Nephron (organoid): ENCODE measurements around the gene KANSL1.

Experiments used
- H3K27ac Mint-ChIP-seq, 3 experiments: 2 replicates each; pipeline ENCODE4 v1.8.0; 2020; ENCODE audit warnings: mixed read lengths in 3 of 3, mild to moderate bottlenecking in 2 of 3, moderate library complexity in 1 of 3
- H3K27me3 Mint-ChIP-seq: 2 replicates; pipeline ENCODE4 v1.8.0; 2021; ENCODE audit warnings: low read depth, mild to moderate bottlenecking, moderate library complexity, mixed read lengths
- H3K36me3 Mint-ChIP-seq: 2 replicates; pipeline ENCODE4 v1.8.0; 2020; ENCODE audit warnings: low read depth, mixed read lengths
- H3K4me1 Mint-ChIP-seq: 2 replicates; pipeline ENCODE4 v1.8.0; 2020; ENCODE audit warnings: mixed read lengths
- H3K4me3 Mint-ChIP-seq, 3 experiments: 2 replicates each; pipeline ENCODE4 v1.8.0; 2020; ENCODE audit warnings: mild to moderate bottlenecking in 3 of 3, mixed read lengths in 3 of 3, moderate library complexity in 2 of 3
- H3K9me3 Mint-ChIP-seq: 2 replicates; pipeline ENCODE4 v1.8.0; 2020; ENCODE audit warnings: mixed read lengths
- CTCF ChIP-seq, 3 experiments: fragments of 200-600 bp; sonication (generic); IDR thresholded peaks; one replicate each; pipeline ENCODE4 v1.5.0; 2021; ENCODE audit warnings: antibody characterized with exemption in 3 of 3; ENCODE audit not compliant: unreplicated experiment in 3 of 3

Gene KANSL1

GRCh38 chr17:46060461-46060860, 132.8 kb downstream of the KANSL1 start:
- no peaks in the 10 kb centered on the region for H3K9me3 Mint-ChIP-seq
- TF ChIP-seq CTCF (IDR thresholded peaks at IDR 0.05; ENCODE audit: unreplicated experiment in 3 of 3), result no peak
- H3K36me3 Mint-ChIP-seq, result peaks cover 69% of the 10 kb centered on the region
- H3K27ac Mint-ChIP-seq, result peak overlapping the region in 1 of 3 experiments; percentile 53
- H3K4me1 Mint-ChIP-seq, result peaks cover 31% of the 10 kb centered on the region
- no peaks in the 10 kb centered on the region for H3K27me3 Mint-ChIP-seq
- H3K4me3 Mint-ChIP-seq, result no peak overlapping the region

- no peaks in the 10 kb centered on the region for H3K27me3 Mint-ChIP-seq
- no peaks in the 10 kb centered on the region for H3K9me3 Mint-ChIP-seq
- no peak for TF ChIP-seq CTCF (IDR thresholded peaks at IDR 0.05; ENCODE audit: unreplicated experiment in 3 of 3)
- H3K36me3 Mint-ChIP-seq, result peaks cover 68% of the 10 kb centered on the region
- peaks cover 28% of the 10 kb centered on the region for H3K4me1 Mint-ChIP-seq
- no peak overlapping the region for H3K4me3 Mint-ChIP-seq
- peak overlapping the region in 1 of 3 experiments; percentile 87 for H3K27ac Mint-ChIP-seq
Observed at GRCh38 chr17:46059486-46059885, 133.7 kb downstream of the KANSL1 start.

GRCh38 chr17:46057366-46057765, 135.9 kb downstream of the KANSL1 start:
- Mint-ChIP-seq H3K9me3 (no peaks in the 10 kb centered on the region), H3K36me3 (peaks cover 69% of the 10 kb centered on the region), H3K27ac (peak overlapping the region in 2 of 3 experiments; percentile 62 to 87), H3K4me1 (peaks cover 24% of the 10 kb centered on the region), H3K4me3 (no peak overlapping the region), H3K27me3 (no peaks in the 10 kb centered on the region)
- no peak for TF ChIP-seq CTCF (IDR thresholded peaks at IDR 0.05; ENCODE audit: unreplicated experiment in 3 of 3)

DNA sequence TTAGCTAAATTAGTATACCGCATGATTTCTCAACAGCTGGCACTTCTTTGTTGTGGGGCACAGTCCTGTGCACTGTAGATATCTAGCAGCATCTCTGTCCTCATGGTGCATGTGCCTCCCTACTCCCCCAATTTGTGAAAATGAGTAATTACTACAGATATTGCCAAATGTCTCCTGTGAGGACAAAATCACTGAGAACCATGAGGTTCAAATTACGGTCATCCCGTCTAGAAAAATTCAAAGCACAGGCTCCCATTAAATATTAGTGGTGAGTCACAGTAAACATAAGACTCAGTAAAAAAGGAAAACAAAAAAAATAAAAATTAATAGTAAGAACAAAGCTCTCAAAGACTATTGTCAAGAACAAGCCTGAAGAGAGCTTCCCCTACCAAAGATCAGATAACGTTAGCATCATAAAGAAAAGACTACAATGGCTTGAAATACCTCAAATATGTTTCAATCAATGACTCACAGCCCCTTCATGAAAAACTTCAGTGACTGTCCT, 136.4 kb downstream of the KANSL1 start:
- Mint-ChIP-seq H3K4me3 (no peak overlapping the region), H3K27ac (peak overlapping the region in 1 of 3 experiments; percentile 62), H3K36me3 (peaks cover 71% of the 10 kb centered on the region), H3K9me3 (no peaks in the 10 kb centered on the region), H3K27me3 (no peaks in the 10 kb centered on the region), H3K4me1 (peaks cover 26% of the 10 kb centered on the region)
- no peak for TF ChIP-seq CTCF (IDR thresholded peaks at IDR 0.05; ENCODE audit: unreplicated experiment in 3 of 3)

- Mint-ChIP-seq H3K36me3 (peaks cover 77% of the 10 kb centered on the region), H3K27ac (no peak overlapping the region), H3K27me3 (no peaks in the 10 kb centered on the region), H3K4me1 (peaks cover 28% of the 10 kb centered on the region), H3K4me3 (no peak overlapping the region), H3K9me3 (no peaks in the 10 kb centered on the region)
- no peak for TF ChIP-seq CTCF (IDR thresholded peaks at IDR 0.05; ENCODE audit: unreplicated experiment in 3 of 3)
Observed at GRCh38 chr17:46053911-46054534, 139.2 kb downstream of the KANSL1 start.

- Mint-ChIP-seq H3K4me1 (peaks cover 15% of the 10 kb centered on the region), H3K27me3 (no peaks in the 10 kb centered on the region), H3K4me3 (no peak overlapping the region), H3K36me3 (peaks cover 79% of the 10 kb centered on the region), H3K9me3 (no peaks in the 10 kb centered on the region), H3K27ac (peak overlapping the region in 1 of 3 experiments; percentile 56)
- no peak for TF ChIP-seq CTCF (IDR thresholded peaks at IDR 0.05; ENCODE audit: unreplicated experiment in 3 of 3)
Observed at GRCh38 chr17:46049656-46050055, 143.6 kb downstream of the KANSL1 start.
